Breast epithelium (tissue), 4 donors: ENCODE measurements around the gene ADAM33. TPM values are rescaled to one million over a fixed set of nuclear protein-coding genes. Genes with fewer than 3 reads are reported as not detected.

Source experiments
- DNase-seq, 2 donors: peaks; one replicate each; pipeline ENCODE4 v3.0.0-alpha.2; 2019; ENCODE audit warnings: low spot score in 2 of 2
- H3K27ac ChIP-seq, 2 donors: fragments of 200-600 bp; sonication (generic) in 1 of 2; one replicate each; pipeline ENCODE4 v1.5.1; 2016 to 2019; ENCODE audit warnings: mild to moderate bottlenecking in 1 of 2
- H3K27me3 ChIP-seq, 2 donors: fragments of 200-600 bp; sonication (generic) in 1 of 2; one replicate each; pipeline versions ENCODE4 v1.5.1 to v1.6.0; 2017 to 2019; ENCODE audit warnings: control low read depth in 1 of 2, mild to moderate bottlenecking in 1 of 2
- H3K36me3 ChIP-seq: fragments of 200-600 bp; one replicate; pipeline ENCODE4 v1.5.1; 2019
- H3K4me1 ChIP-seq, 2 donors: fragments of 200-600 bp; sonication (generic); one replicate each; pipeline ENCODE4 v1.5.1; 2016 to 2019; ENCODE audit warnings: control low read depth in 1 of 2
- H3K4me3 ChIP-seq, 3 donors: fragments of 200-600 bp; sonication (generic); 1 replicate in 2 of 3; 2 replicates in 1 of 3; pipeline ENCODE4 v1.5.1; 2016 to 2019; ENCODE audit warnings: mild to moderate bottlenecking in 3 of 3, moderate library complexity in 2 of 3
- H3K9me3 ChIP-seq, 2 donors: fragments of 200-600 bp; sonication (generic) in 1 of 2; one replicate each; pipeline ENCODE4 v1.5.1; 2016 to 2019; ENCODE audit warnings: control low read depth in 1 of 2
- POLR2A ChIP-seq: fragments of 450-650 bp; IDR thresholded peaks from one replicate; pipeline ENCODE4 v1.6.1; 2016; ENCODE audit warnings: antibody characterized with exemption, mild to moderate bottlenecking, moderate library complexity
- POLR2AphosphoS5 ChIP-seq, 3 donors: sonication (generic); formaldehyde crosslinking; IDR thresholded peaks; one replicate each; pipeline ENCODE4 v1.6.1; 2017; ENCODE audit warnings: antibody characterized with exemption in 3 of 3
- intact Hi-C: fragments of 100-400 bp; cut with DNase I; formaldehyde crosslinking; loops from one replicate; pipeline ENCODE4 v1.15.1; 2023; ENCODE audit warnings: low total_unique reads
- total RNA-seq, 3 donors: library from RNA; depleted of rRNA; stranded (reverse); fragments of >200 nt; gene quantifications; one replicate each; pipeline ENCODE4 v1.1.0, GENCODE V29; 2016
- TF ChIP-seq, protein P1 (sequence below), 3 donors: fragments of 450-650 bp; IDR thresholded peaks; one replicate each; pipeline ENCODE4 v1.5.1; 2016 to 2017; ENCODE audit warnings: antibody characterized with exemption in 3 of 3, mild to moderate bottlenecking in 3 of 3, moderate library complexity in 3 of 3

Gene ADAM33
- total RNA-seq, 3 donors from 2014 or later, result 29.4 to 39.5 (median 37.4) TPM

DNA sequence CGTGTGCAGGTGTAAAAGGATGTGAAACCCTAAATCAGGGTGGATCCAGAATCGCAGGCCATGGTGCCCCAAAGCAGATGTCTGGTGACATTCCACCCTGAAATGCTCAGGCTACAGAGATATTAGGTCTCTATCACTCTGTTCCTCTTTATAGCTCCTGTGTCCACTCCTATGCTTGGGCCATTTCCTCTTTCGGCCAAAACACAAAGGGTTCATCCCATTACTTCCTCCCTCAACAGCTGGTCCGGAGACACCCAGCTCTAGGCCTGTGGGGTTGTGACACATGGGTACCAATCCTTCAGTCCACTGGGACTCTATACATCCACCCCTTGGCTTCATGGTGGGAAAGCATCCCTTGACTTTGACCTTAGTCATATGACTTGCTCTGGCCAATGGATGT, 32.3 kb upstream of the ADAM33 start:
- no peaks in the 10 kb centered on the region for H3K27me3 ChIP-seq
- no peak overlapping the region for H3K4me3 ChIP-seq
- TF ChIP-seq, protein P1, sequence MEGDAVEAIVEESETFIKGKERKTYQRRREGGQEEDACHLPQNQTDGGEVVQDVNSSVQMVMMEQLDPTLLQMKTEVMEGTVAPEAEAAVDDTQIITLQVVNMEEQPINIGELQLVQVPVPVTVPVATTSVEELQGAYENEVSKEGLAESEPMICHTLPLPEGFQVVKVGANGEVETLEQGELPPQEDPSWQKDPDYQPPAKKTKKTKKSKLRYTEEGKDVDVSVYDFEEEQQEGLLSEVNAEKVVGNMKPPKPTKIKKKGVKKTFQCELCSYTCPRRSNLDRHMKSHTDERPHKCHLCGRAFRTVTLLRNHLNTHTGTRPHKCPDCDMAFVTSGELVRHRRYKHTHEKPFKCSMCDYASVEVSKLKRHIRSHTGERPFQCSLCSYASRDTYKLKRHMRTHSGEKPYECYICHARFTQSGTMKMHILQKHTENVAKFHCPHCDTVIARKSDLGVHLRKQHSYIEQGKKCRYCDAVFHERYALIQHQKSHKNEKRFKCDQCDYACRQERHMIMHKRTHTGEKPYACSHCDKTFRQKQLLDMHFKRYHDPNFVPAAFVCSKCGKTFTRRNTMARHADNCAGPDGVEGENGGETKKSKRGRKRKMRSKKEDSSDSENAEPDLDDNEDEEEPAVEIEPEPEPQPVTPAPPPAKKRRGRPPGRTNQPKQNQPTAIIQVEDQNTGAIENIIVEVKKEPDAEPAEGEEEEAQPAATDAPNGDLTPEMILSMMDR (IDR thresholded peaks at IDR 0.05), result no peak
- TF ChIP-seq POLR2AphosphoS5 (IDR thresholded peaks at IDR 0.05), result no peak
- H3K4me1 ChIP-seq, result peaks cover 0 to 3% of the 10 kb centered on the region in 2 donors
- H3K36me3 ChIP-seq, result no peaks in the 10 kb centered on the region
- no peaks in the 10 kb centered on the region for H3K9me3 ChIP-seq
- no peak overlapping the region for H3K27ac ChIP-seq
- DNase-seq, result no peak
- intact Hi-C loops, result loop anchor here (5.0 kb wide), 1 partner anchor 1127 kb away; no protein-coding TSS in a partner anchor

DNA sequence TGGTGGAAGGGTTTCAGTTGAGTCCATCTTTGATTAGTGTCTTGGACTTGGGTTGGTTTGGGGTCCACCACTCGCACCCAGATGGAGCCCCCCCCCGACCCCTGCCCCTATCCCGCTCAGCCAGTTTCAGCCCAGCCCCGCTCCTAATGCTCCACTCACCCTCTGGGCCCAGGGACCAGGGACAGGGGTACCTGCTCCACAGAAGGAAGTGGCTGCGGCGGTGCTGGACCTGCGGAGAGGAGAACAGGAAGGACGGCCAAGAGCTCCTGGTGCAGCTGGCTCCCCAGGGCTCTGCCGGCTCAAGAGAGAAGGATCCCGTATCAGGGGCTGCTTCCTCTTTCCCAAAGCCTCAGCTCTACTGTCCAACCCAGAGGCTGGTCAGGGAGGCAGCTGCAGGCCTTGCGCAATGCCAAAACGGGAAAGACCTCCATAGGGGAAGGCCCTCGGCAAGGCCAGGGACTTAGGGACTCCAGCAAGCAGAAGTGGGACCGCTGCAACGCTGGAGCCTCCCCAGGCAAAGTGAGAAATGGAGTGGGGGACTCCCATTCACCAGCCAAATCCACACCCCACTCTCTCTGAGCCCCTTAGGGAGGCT, 30.6 kb upstream of the ADAM33 start, which contains the start of gene SIGLEC1:
SIGLEC1 (minus strand) TSS at position 322 of the 595 bp plus-strand sequence. CDS start 5,472 bp downstream, outside the sequence.
- DNase-seq, result no peak
- no peaks in the 10 kb centered on the region for H3K9me3 ChIP-seq
- intact Hi-C loops, result loop anchor here (5.0 kb wide), 1 partner anchor 1125 kb away; no protein-coding TSS in a partner anchor
- TF ChIP-seq POLR2AphosphoS5 (IDR thresholded peaks at IDR 0.05) (no peak), POLR2A (no peak)
- TF ChIP-seq, protein P1 (IDR thresholded peaks at IDR 0.05), result no peak
- no peaks in the 10 kb centered on the region for H3K27me3 ChIP-seq
- no peaks in the 10 kb centered on the region for H3K36me3 ChIP-seq
- H3K4me1 ChIP-seq, result peaks cover 0 to 3% of the 10 kb centered on the region in 2 donors
- H3K4me3 ChIP-seq, result peak within 1 kb of the TSS in 1 of 3 donors; percentile 31
- H3K27ac ChIP-seq, result no peak within 1 kb of the TSS

DNA sequence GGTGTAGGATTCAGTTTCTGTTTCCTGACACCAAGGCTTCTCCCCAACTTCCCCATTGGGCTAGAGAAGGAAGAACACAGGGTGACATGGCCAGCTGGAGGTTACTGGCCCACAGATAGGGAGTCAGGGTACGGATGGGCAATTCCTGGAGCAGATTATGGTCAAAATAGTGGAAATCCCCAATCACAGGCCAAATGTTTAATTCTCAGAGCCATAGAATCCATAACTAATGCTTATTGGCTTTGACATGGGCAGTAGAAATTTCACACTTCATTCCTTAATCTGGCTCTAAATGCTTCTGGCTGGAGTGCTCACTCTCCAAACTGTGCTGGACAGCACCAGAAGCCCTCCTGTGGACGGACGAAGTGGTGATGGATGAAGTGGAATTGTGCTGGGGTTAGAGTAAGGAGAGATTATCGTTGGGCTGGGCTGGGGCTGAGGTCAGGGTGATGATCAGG, 29.7 kb upstream of the ADAM33 start:
- no peak overlapping the region for H3K27ac ChIP-seq
- DNase-seq, result no peak
- H3K27me3 ChIP-seq, result no peaks in the 10 kb centered on the region
- intact Hi-C loops, result loop anchor here (5.0 kb wide), 1 partner anchor 1124 kb away; no protein-coding TSS in a partner anchor
- no peaks in the 10 kb centered on the region for H3K9me3 ChIP-seq
- H3K36me3 ChIP-seq, result no peaks in the 10 kb centered on the region
- peaks cover 0 to 3% of the 10 kb centered on the region in 2 donors for H3K4me1 ChIP-seq
- TF ChIP-seq, protein P1 (IDR thresholded peaks at IDR 0.05), result no peak
- TF ChIP-seq POLR2AphosphoS5 (IDR thresholded peaks at IDR 0.05) (no peak), POLR2A (no peak)
- peak overlapping the region in 1 of 3 donors; percentile 31 for H3K4me3 ChIP-seq

DNA sequence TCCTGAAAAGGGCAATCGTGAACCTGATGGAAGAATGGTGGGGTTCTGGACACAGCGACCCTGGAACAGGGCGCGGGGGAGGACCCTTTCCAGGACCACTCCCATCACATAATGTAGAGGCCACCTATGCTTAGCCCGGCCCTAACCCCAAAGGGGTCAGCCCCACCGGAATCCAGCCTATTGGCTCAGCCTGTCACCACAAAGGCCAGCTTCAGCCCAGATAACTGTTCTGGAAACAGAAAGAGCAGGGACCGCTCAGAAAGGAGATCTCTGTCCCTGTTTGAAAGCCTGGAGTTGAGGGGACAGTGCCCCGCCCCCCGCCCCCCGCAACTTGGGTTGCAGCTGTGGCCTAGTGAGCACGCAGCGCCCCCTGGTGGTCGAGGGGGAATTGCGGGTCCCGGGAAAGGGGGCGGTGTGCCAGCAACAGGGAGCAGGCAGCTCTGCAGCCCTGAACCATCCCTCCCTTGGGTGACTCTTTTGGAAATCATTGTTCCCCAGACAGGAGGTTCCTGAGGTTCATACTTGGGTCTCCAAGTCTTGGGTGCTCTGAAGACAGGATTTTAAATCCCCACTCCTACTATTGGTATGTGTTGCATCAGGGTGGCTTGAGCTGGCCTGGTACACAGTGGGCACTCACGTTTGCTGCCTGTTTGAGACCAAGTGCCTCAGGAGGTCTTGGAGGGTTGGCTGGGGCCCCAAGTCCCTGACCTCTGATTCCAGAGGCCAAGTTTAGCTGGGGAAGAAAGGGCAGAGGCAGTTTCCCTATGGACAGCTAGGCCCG, 29.1 kb upstream of the ADAM33 start:
- TF ChIP-seq POLR2AphosphoS5 (IDR thresholded peaks at IDR 0.05) (peak in 1 of 3 donors; percentile 40), POLR2A (no peak)
- TF ChIP-seq, protein P1 (IDR thresholded peaks at IDR 0.05), result peak; percentile 68 to 92 (median 83)

More for the DNA sequence above, 29.1 kb upstream of the ADAM33 start:
- Histone ChIP-seq H3K27me3 (no peaks in the 10 kb centered on the region), H3K4me1 (peaks cover 0 to 3% of the 10 kb centered on the region in 2 donors), H3K9me3 (no peaks in the 10 kb centered on the region), H3K36me3 (no peaks in the 10 kb centered on the region), H3K4me3 (peak overlapping the region in 2 of 3 donors; percentile 0 to 23), H3K27ac (peak overlapping the region in 1 of 2 donors; percentile 55)
- peak in 1 of 2 donors; percentile 70 for DNase-seq
- intact Hi-C loops, result loop anchor here (5.0 kb wide), 1 partner anchor 1124 kb away; no protein-coding TSS in a partner anchor
